Esophagus squamous epithelium (tissue), 5 donors: ENCODE results near the gene CIB2. TPM values are rescaled to one million over a fixed set of nuclear protein-coding genes. Genes with fewer than 3 reads are reported as not detected.

Experiments
- DNase-seq: peaks from one replicate; lab custom pipeline; 2025; lab: John Stamatoyannopoulos, UW
- H3K27ac ChIP-seq, 4 donors: fragments of 200-600 bp; sonication (generic); one replicate each; pipeline ENCODE4 v1.5.1; 2016 to 2019; ENCODE audit warnings: mild to moderate bottlenecking in 1 of 4
- H3K27me3 ChIP-seq, 4 donors: fragments of 200-600 bp; sonication (generic); 1 replicate in 3 of 4; 2 replicates in 1 of 4; pipeline versions ENCODE4 v1.5.1 to v1.6.0; 2017 to 2021; ENCODE audit warnings: antibody characterized with exemption in 1 of 4
- H3K36me3 ChIP-seq, 3 donors: fragments of 200-600 bp; sonication (generic); one replicate each; pipeline ENCODE4 v1.5.1; 2016 to 2019
- H3K4me1 ChIP-seq, 3 donors: fragments of 200-600 bp; sonication (generic); one replicate each; pipeline ENCODE4 v1.5.1; 2017 to 2019
- H3K4me3 ChIP-seq, 4 donors: fragments of 200-600 bp; sonication (generic); 1 replicate in 3 of 4; 2 replicates in 1 of 4; pipeline ENCODE4 v1.5.1; 2016 to 2019; ENCODE audit warnings: mild to moderate bottlenecking in 2 of 4, moderate library complexity in 1 of 4
- H3K9me3 ChIP-seq, 3 donors: fragments of 200-600 bp; sonication (generic); one replicate each; pipeline ENCODE4 v1.5.1; 2016 to 2019
- CTCF ChIP-seq, 6 experiments: fragments of 450-650 bp in 4 of 6; fragments of 200-600 bp in 2 of 6; sonication (generic) in 2 of 6; IDR thresholded peaks; one replicate each; pipeline ENCODE4 v1.5.1; 2016 to 2019; ENCODE audit warnings: antibody characterized with exemption in 6 of 6, mild to moderate bottlenecking in 4 of 6, moderate library complexity in 4 of 6
- POLR2A ChIP-seq, 4 donors: fragments of 450-650 bp; IDR thresholded peaks; one replicate each; pipeline ENCODE4 v1.6.1; 2017; ENCODE audit warnings: antibody characterized with exemption in 4 of 4, mild to moderate bottlenecking in 4 of 4, moderate library complexity in 3 of 4
- WGBS, 2 donors: methylation state at CpG; one replicate each; pipeline ENCODE4 v1.1.5; 2018; 5-methylcytosine and 5-hydroxymethylcytosine counted together
- intact Hi-C: fragments of 100-400 bp; cut with DNase I; formaldehyde crosslinking; loops from one replicate; pipeline ENCODE4 v1.15.0; 2022
- total RNA-seq, 4 donors: library from RNA; depleted of rRNA; stranded (reverse); fragments of >200 nt; gene quantifications; one replicate each; pipeline ENCODE4 v1.1.0, GENCODE V29; 2016
- donor health status: DM: yes; HTN: yes; CAD: no.

CIB2 gene
- total RNA-seq, 4 donors from 2014 or later, result 1.1 to 11.8 (median 1.5) TPM

GRCh38 chr15:78129751-78130287, 1.4 kb downstream of the CIB2 start:
- WGBS, 2 donors, result 75 to 88% methylated on average over 4 of the region's 5 CpGs
- Histone ChIP-seq H3K27me3 (no peaks in the 10 kb centered on the region), H3K4me3 (no peak overlapping the region), H3K27ac (no peak overlapping the region), H3K9me3 (no peaks in the 10 kb centered on the region), H3K36me3 (no peaks in the 10 kb centered on the region), H3K4me1 (peaks cover 18 to 36% (median 23%) of the 10 kb centered on the region in 3 donors)
- intact Hi-C loops, result loop anchor here (5.0 kb wide), 1 partner anchor 67 kb away; no protein-coding TSS in a partner anchor
- DNase-seq, result no peak
- TF ChIP-seq POLR2A (IDR thresholded peaks at IDR 0.05), result no peak
- TF ChIP-seq CTCF (IDR thresholded peaks at IDR 0.05), result no peak

GRCh38 chr15:78129077-78129750, 2.0 kb downstream of the CIB2 start:
- intact Hi-C loops, result no loop called here
- TF ChIP-seq POLR2A (IDR thresholded peaks at IDR 0.05) (no peak), CTCF (IDR thresholded peaks at IDR 0.05) (no peak)
- 68 to 75% methylated on average over 7 to 8 of the region's 8 CpGs for WGBS, 2 donors
- Histone ChIP-seq H3K4me3 (no peak overlapping the region), H3K4me1 (peaks cover 18 to 35% (median 20%) of the 10 kb centered on the region in 3 donors), H3K9me3 (no peaks in the 10 kb centered on the region), H3K27ac (peak overlapping the region in 1 of 4 donors; percentile 12), H3K27me3 (no peaks in the 10 kb centered on the region), H3K36me3 (no peaks in the 10 kb centered on the region)
- DNase-seq, result no peak

- no peak overlapping the region for H3K27ac ChIP-seq
- DNase-seq, result no peak
- WGBS, 2 donors, result 75 to 86% methylated on average over 1 to 2 of the region's 2 CpGs
- no peaks in the 10 kb centered on the region for H3K27me3 ChIP-seq
- H3K9me3 ChIP-seq, result no peaks in the 10 kb centered on the region
- H3K4me3 ChIP-seq, result no peak overlapping the region
- intact Hi-C loops, result no loop called here
- H3K4me1 ChIP-seq, result peaks cover 12 to 21% (median 18%) of the 10 kb centered on the region in 3 donors
- TF ChIP-seq POLR2A (IDR thresholded peaks at IDR 0.05) (no peak), CTCF (IDR thresholded peaks at IDR 0.05) (no peak)
- H3K36me3 ChIP-seq, result no peaks in the 10 kb centered on the region
Measured at GRCh38 chr15:78127882-78128281, 3.4 kb downstream of the CIB2 start.

GRCh38 chr15:78125267-78125666, 6.0 kb downstream of the CIB2 start:
- intact Hi-C loops, result no loop called here
- H3K36me3 ChIP-seq, result no peaks in the 10 kb centered on the region
- no peak overlapping the region for H3K27ac ChIP-seq
- TF ChIP-seq POLR2A (IDR thresholded peaks at IDR 0.05) (no peak), CTCF (IDR thresholded peaks at IDR 0.05) (no peak)
- H3K4me1 ChIP-seq, result no peaks in the 10 kb centered on the region
- no peaks in the 10 kb centered on the region for H3K27me3 ChIP-seq
- 80 to 89% methylated on average over 2 of the region's 3 CpGs for WGBS, 2 donors
- no peaks in the 10 kb centered on the region for H3K9me3 ChIP-seq
- no peak overlapping the region for H3K4me3 ChIP-seq
- DNase-seq, result no peak

- 76 to 88% methylated on average over 4 to 5 of the region's 5 CpGs for WGBS, 2 donors
- intact Hi-C loops, result no loop called here
- H3K27ac ChIP-seq, result no peak overlapping the region
Measured at GRCh38 chr15:78120523-78120922, 10.7 kb downstream of the CIB2 start.

More at GRCh38 chr15:78120523-78120922, 10.7 kb downstream of the CIB2 start:
- Histone ChIP-seq H3K27me3 (no peaks in the 10 kb centered on the region), H3K9me3 (no peaks in the 10 kb centered on the region), H3K4me1 (no peaks in the 10 kb centered on the region), H3K36me3 (no peaks in the 10 kb centered on the region), H3K4me3 (no peak overlapping the region)
- no peak for DNase-seq
- no peak for TF ChIP-seq CTCF (IDR thresholded peaks at IDR 0.05)
- no peak for TF ChIP-seq POLR2A (IDR thresholded peaks at IDR 0.05)
